DND-41 (cell line): ENCODE data around the gene PDE3B.

Source experiments
- ATAC-seq: fragments of 200-7000 bp; cut with Tn5 transposase; 3 replicates; pipeline ENCODE4 v1.9.1; 2021; ENCODE audit warnings: low read depth; ENCODE audit not compliant: insufficient read depth
- DNase-seq: peaks from one replicate; pipeline ENCODE4 v3.0.0-alpha.2; 2020
- H2AFZ ChIP-seq: 2 replicates; pipeline ENCODE4 v1.6.0; 2012; ENCODE audit warnings: low read depth, low read length
- H3K27ac ChIP-seq: 2 replicates; pipeline ENCODE4 v1.5.1; 2012; ENCODE audit warnings: low read length, inconsistent platforms
- H3K27me3 ChIP-seq: fragments of 200-600 bp; sonication (generic); 2 replicates; pipeline ENCODE4 v1.6.0; 2012; ENCODE audit warnings: low read length, mild to moderate bottlenecking, inconsistent platforms; ENCODE audit not compliant: insufficient read depth, poor library complexity
- H3K36me3 ChIP-seq: 2 replicates; pipeline ENCODE4 v1.5.1; 2012; ENCODE audit warnings: low read length, inconsistent platforms; ENCODE audit not compliant: insufficient read depth
- H3K4me1 ChIP-seq: 2 replicates; pipeline ENCODE4 v1.5.1; 2012; ENCODE audit warnings: mild to moderate bottlenecking, low read length; ENCODE audit not compliant: insufficient read depth
- H3K4me2 ChIP-seq: 2 replicates; pipeline ENCODE4 v1.6.0; 2012; ENCODE audit warnings: mild to moderate bottlenecking, moderate library complexity, low read length, inconsistent platforms; ENCODE audit not compliant: insufficient read depth
- H3K4me3 ChIP-seq, 2 experiments: fragments of 200-600 bp in 1 of 2; shearing (Covaris generic) in 1 of 2; 2 replicates each; pipeline ENCODE4 v1.5.1; 2012 to 2016; ENCODE audit warnings: inconsistent platforms in 2 of 2, low read length in 2 of 2, mild to moderate bottlenecking in 2 of 2, low read depth in 1 of 2, moderate library complexity in 1 of 2
- H3K79me2 ChIP-seq: 2 replicates; pipeline ENCODE4 v1.6.0; 2012; ENCODE audit warnings: low read length, inconsistent platforms; ENCODE audit not compliant: insufficient read depth
- H3K9ac ChIP-seq: 2 replicates; pipeline ENCODE4 v1.6.0; 2012; ENCODE audit warnings: low read depth, mild to moderate bottlenecking, inconsistent platforms, low read length, moderate library complexity
- H3K9me3 ChIP-seq: 2 replicates; pipeline ENCODE4 v1.5.1; 2012; ENCODE audit warnings: low read length, moderate library complexity, mild to moderate bottlenecking, inconsistent platforms; ENCODE audit not compliant: insufficient read depth, severe bottlenecking
- H4K20me1 ChIP-seq: 2 replicates; pipeline ENCODE4 v1.6.0; 2012; ENCODE audit warnings: low read length; ENCODE audit not compliant: insufficient read depth
- EZH2 ChIP-seq: IDR thresholded peaks from 3 replicates; pipeline ENCODE4 v1.6.1; 2012; ENCODE audit warnings: borderline replicate concordance, low read depth, mild to moderate bottlenecking, moderate library complexity, low read length, inconsistent platforms; ENCODE audit not compliant: severe bottlenecking
- TF ChIP-seq, protein P1 (sequence below): IDR thresholded peaks from 2 replicates; pipeline ENCODE4 v1.5.1; 2012; ENCODE audit warnings: borderline replicate concordance, low read length, moderate library complexity, mild to moderate bottlenecking; ENCODE audit not compliant: poor library complexity, severe bottlenecking; ENCODE audit errors: extremely low read depth

The PDE3B gene

DNA sequence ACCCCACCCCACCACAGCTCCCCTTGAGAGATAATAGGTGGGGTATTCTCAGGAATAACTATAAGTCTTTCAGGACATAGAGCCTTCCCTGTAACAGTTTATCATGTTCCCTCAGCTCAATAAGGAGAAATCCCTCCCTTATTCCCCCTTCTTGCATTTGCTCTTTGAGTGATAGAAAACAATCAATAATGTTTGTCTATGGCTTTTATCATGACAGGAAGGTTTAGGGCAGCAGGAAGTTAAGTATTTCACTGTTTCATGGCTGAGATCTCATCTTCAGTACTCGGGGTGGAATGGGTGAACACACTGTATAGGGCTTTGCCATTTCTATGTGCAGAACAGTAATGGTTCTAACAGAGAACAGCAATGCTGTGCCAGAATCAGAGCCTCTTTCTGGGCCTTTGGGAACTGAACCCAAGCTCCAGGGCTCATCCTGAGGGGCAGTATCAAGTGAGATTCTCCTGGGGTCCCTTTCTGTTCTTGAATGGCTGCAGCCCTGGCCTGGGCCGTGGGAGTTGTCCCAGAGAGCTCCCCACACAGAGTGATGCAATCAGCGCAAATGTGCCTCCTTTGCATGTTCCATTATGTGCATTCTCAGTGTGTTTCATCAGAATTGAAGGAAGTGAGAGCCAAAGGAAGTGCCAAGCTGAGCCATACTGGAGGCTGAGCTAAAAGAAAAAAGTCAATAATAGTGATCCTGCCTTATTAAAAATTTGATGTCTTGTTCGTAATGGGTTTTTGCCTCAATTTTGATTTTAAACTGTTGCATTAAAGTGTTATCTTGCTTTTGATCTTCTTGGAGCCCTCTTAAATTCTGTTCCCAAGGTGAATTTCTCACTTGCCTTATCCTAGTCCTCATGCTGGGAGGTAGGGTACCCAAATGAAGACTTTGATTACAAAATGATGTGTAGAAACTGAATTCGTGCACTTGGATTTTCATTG, 251.3 kb downstream of the PDE3B start:
- Histone ChIP-seq H3K79me2 (peaks cover 11% of the 10 kb centered on the region), H4K20me1 (no peaks in the 10 kb centered on the region), H3K9me3 (no peaks in the 10 kb centered on the region), H3K4me3 (no peak overlapping the region), H3K36me3 (no peaks in the 10 kb centered on the region), H3K27ac (no peak overlapping the region), H2AFZ (no peak overlapping the region), H3K9ac (no peak overlapping the region), H3K4me2 (no peak overlapping the region), H3K27me3 (no peaks in the 10 kb centered on the region), H3K4me1 (peaks cover 30% of the 10 kb centered on the region)
- DNase-seq, result peak; percentile 24
- no peak for ATAC-seq
- TF ChIP-seq, protein P1, sequence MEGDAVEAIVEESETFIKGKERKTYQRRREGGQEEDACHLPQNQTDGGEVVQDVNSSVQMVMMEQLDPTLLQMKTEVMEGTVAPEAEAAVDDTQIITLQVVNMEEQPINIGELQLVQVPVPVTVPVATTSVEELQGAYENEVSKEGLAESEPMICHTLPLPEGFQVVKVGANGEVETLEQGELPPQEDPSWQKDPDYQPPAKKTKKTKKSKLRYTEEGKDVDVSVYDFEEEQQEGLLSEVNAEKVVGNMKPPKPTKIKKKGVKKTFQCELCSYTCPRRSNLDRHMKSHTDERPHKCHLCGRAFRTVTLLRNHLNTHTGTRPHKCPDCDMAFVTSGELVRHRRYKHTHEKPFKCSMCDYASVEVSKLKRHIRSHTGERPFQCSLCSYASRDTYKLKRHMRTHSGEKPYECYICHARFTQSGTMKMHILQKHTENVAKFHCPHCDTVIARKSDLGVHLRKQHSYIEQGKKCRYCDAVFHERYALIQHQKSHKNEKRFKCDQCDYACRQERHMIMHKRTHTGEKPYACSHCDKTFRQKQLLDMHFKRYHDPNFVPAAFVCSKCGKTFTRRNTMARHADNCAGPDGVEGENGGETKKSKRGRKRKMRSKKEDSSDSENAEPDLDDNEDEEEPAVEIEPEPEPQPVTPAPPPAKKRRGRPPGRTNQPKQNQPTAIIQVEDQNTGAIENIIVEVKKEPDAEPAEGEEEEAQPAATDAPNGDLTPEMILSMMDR, result no peak
- TF ChIP-seq EZH2, result no peak

DNA sequence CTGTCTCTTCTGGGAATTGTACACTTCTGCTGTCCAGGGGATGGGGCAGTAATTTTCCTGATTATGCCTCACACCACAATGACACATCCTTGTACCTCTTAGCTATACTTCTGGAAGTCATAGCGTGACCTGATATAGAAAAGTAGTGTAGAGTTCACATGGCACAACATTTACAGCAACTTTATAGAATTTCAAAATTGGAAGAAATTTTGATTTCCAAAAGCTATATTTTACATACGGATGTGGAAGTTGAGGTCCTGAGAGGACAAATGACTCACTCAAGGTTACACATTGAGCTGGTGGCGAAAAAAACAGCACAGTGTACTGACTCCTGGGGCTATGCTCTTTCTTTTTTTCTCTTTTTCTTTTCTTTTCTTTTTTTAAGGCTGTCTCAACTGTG, 254.8 kb downstream of the PDE3B start:
- no peaks in the 10 kb centered on the region for H3K9me3 ChIP-seq
- no peak overlapping the region for H2AFZ ChIP-seq
- H3K27me3 ChIP-seq, result no peaks in the 10 kb centered on the region
- DNase-seq (no peak), ATAC-seq (no peak)
- H3K27ac ChIP-seq, result no peak overlapping the region
- peaks cover 4% of the 10 kb centered on the region; the same call in 1 of the 2 replicates for H3K4me1 ChIP-seq
- H4K20me1 ChIP-seq, result no peaks in the 10 kb centered on the region
- H3K79me2 ChIP-seq, result no peaks in the 10 kb centered on the region
- TF ChIP-seq EZH2, result no peak
- TF ChIP-seq, protein P1, result no peak
- no peak overlapping the region for H3K4me3 ChIP-seq
- H3K36me3 ChIP-seq, result no peaks in the 10 kb centered on the region
- no peak overlapping the region for H3K4me2 ChIP-seq
- no peak overlapping the region for H3K9ac ChIP-seq

DNA sequence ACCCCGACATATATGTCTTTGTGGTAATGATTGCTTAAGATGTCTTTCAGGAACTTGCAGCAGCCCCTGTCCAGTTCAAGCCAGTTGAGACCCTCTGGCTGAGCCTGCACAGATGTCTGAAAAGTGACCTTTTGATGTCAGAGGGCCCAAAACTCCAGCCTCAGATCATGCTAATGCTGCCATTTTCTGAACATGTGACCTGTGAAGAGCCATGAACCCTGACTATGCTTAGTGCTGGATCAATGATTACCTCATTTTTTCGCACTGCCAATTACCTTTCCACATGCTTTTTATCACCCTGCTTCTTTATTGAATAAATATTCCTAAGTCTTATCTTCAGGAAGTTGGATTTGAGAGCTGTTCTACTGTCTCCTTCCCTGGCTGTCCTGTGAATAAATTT, 255.3 kb downstream of the PDE3B start:
- ATAC-seq, result no peak
- Histone ChIP-seq H4K20me1 (no peaks in the 10 kb centered on the region), H3K27me3 (no peaks in the 10 kb centered on the region), H3K9ac (no peak overlapping the region), H3K79me2 (no peaks in the 10 kb centered on the region), H3K4me3 (no peak overlapping the region), H3K4me1 (peaks cover 4% of the 10 kb centered on the region; the same call in 1 of the 2 replicates), H2AFZ (no peak overlapping the region), H3K27ac (no peak overlapping the region), H3K36me3 (no peaks in the 10 kb centered on the region), H3K4me2 (no peak overlapping the region), H3K9me3 (no peaks in the 10 kb centered on the region)
- TF ChIP-seq EZH2, result no peak
- TF ChIP-seq, protein P1, result no peak
- DNase-seq, result no peak
